GM19467 (cell line): ENCODE results near the gene ATG101.

Experiments used
- ATAC-seq: cut with Tn5 transposase; IDR thresholded peaks from one replicate; pipeline ENCODE4 v1.9.1; 2021; ENCODE audit warnings: mild to moderate bottlenecking, moderate library complexity; ENCODE audit not compliant: unreplicated experiment

The ATG101 gene

GRCh38 chr12:52056801-52057637, 12.8 kb upstream of the ATG101 start:
- no peak for ATAC-seq

GRCh38 chr12:52057638-52058576, 11.9 kb upstream of the ATG101 start:
- no peak for ATAC-seq

GRCh38 chr12:52058631-52059361, 11.0 kb upstream of the ATG101 start:
- no peak for ATAC-seq

- no peak for ATAC-seq
Observed at GRCh38 chr12:52059582-52060497, 9.9 kb upstream of the ATG101 start.

- ATAC-seq, result no peak
Observed at GRCh38 chr12:52060498-52061177, 9.1 kb upstream of the ATG101 start.

GRCh38 chr12:52061470-52062166, 8.2 kb upstream of the ATG101 start:
- ATAC-seq, result no peak

GRCh38 chr12:52062167-52063081, 7.4 kb upstream of the ATG101 start:
- ATAC-seq, result no peak

GRCh38 chr12:52063082-52063924, 6.5 kb upstream of the ATG101 start:
- ATAC-seq, result no peak

GRCh38 chr12:52063981-52064649, 5.7 kb upstream of the ATG101 start:
- ATAC-seq, result no peak

GRCh38 chr12:52066346-52067080, 3.3 kb upstream of the ATG101 start:
- no peak for ATAC-seq

- no peak for ATAC-seq
Observed at GRCh38 chr12:52067081-52067374, 2.8 kb upstream of the ATG101 start.

GRCh38 chr12:52070185-52070925, 577 bp downstream of the ATG101 start:
- ATAC-seq, result peak; percentile 3

GRCh38 chr12:52073531-52074381, 4.0 kb downstream of the ATG101 start:
- ATAC-seq, result no peak

GRCh38 chr12:52074971-52075724, 5.4 kb downstream of the ATG101 start:
- no peak for ATAC-seq
